ENCODE results near the gene MSI2.
A peak's percentile ranks its signal among the peaks of the same experiment; 100 is the strongest.

Gene MSI2

GRCh38 chr17:57393368-57393767 is 137.0 kb downstream of the MSI2 start:
- Histone ChIP-seq H3K4me1 (ENCODE audit: control insufficient read depth in 2 of 2, insufficient read depth in 1 of 2, low read depth in 1 of 2, low read length in 2 of 2) (peaks cover 13 to 25% of the 10 kb centered on the region in 2 donors), H2BK120ac (ENCODE audit: low read depth, low read length) (no peak overlapping the region), H3K9ac (ENCODE audit: low read depth, low read length, poor library complexity) (no peak overlapping the region), H3K4me3 (ENCODE audit: low read length in 2 of 2) (no peak overlapping the region), H2BK12ac (ENCODE audit: low read length) (no peak overlapping the region), H3K79me1 (ENCODE audit: low read depth, low read length) (peaks cover 2% of the 10 kb centered on the region), H2AK5ac (ENCODE audit: low read depth, low read length) (no peak overlapping the region), H2AFZ (ENCODE audit: low read length) (no peak overlapping the region), H2BK5ac (ENCODE audit: low read length) (no peak overlapping the region), H3K27me3 (ENCODE audit: control insufficient read depth in 3 of 3, insufficient read depth in 3 of 3, low read depth in 1 of 3, low read length in 3 of 3) (no peaks in the 10 kb centered on the region), H3K27ac (replicated peaks; ENCODE audit: low read length) (no peak overlapping the region), H3K4me2 (ENCODE audit: insufficient read depth, low read length, poor library complexity, severe bottlenecking) (no peak overlapping the region), H3K14ac (ENCODE audit: low read length) (no peak overlapping the region), H3K18ac (ENCODE audit: low read length) (no peak overlapping the region), H2BK15ac (ENCODE audit: low read length) (no peak overlapping the region), H3K9me3 (replicated peaks in 1 of 2; ENCODE audit: control insufficient read depth in 2 of 2, insufficient read depth in 1 of 2, low read depth in 1 of 2, low read length in 2 of 2) (peaks cover 4 to 29% of the 10 kb centered on the region in 2 donors), H3K36me3 (replicated peaks in 1 of 2; ENCODE audit: control insufficient read depth in 2 of 2, insufficient read depth in 2 of 2, low read length in 2 of 2) (peaks cover 1 to 32% of the 10 kb centered on the region in 2 donors), H4K91ac (ENCODE audit: low read depth, low read length, poor library complexity) (no peak overlapping the region), H3K4ac (ENCODE audit: low read length) (no peak overlapping the region), H3K23ac (ENCODE audit: low read depth, low read length, poor library complexity) (no peak overlapping the region), H4K8ac (ENCODE audit: low read depth, low read length) (no peak overlapping the region)
- no CpG with 5 or more reads among the region's 6 CpGs for WGBS, 2 donors (ENCODE audit: extremely low coverage in 2 of 2, insufficient read length in 2 of 2, insufficient replicate concordance in 1 of 2)
- DNase-seq (ENCODE audit: low spot score): no peak

GRCh38 chr17:57394375-57394774 is 138.1 kb downstream of the MSI2 start:
- H3K36me3 ChIP-seq (replicated peaks in 1 of 2; ENCODE audit: control insufficient read depth in 2 of 2, insufficient read depth in 2 of 2, low read length in 2 of 2): peaks cover 1 to 32% of the 10 kb centered on the region in 2 donors
- H2BK120ac ChIP-seq (ENCODE audit: low read depth, low read length): no peak overlapping the region
- DNase-seq (ENCODE audit: low spot score): no peak
- no peak overlapping the region for H2AFZ ChIP-seq (ENCODE audit: low read length)
- no peak overlapping the region for H3K4me2 ChIP-seq (ENCODE audit: insufficient read depth, low read length, poor library complexity, severe bottlenecking)
- no peak overlapping the region for H2BK12ac ChIP-seq (ENCODE audit: low read length)
- H3K27ac ChIP-seq (replicated peaks; ENCODE audit: low read length): no peak overlapping the region
- peaks cover 2% of the 10 kb centered on the region for H3K79me1 ChIP-seq (ENCODE audit: low read depth, low read length)
- H3K4me1 ChIP-seq (ENCODE audit: control insufficient read depth in 2 of 2, insufficient read depth in 1 of 2, low read depth in 1 of 2, low read length in 2 of 2): peaks cover 13 to 25% of the 10 kb centered on the region in 2 donors
- H4K8ac ChIP-seq (ENCODE audit: low read depth, low read length): no peak overlapping the region
- no peak overlapping the region for H2AK5ac ChIP-seq (ENCODE audit: low read depth, low read length)
- WGBS, 2 donors (ENCODE audit: extremely low coverage in 2 of 2, insufficient read length in 2 of 2, insufficient replicate concordance in 1 of 2): no CpG with 5 or more reads among the region's 2 CpGs
- H3K27me3 ChIP-seq (ENCODE audit: control insufficient read depth in 3 of 3, insufficient read depth in 3 of 3, low read depth in 1 of 3, low read length in 3 of 3): no peaks in the 10 kb centered on the region
- no peak overlapping the region for H2BK15ac ChIP-seq (ENCODE audit: low read length)
- no peak overlapping the region for H3K23ac ChIP-seq (ENCODE audit: low read depth, low read length, poor library complexity)
- no peak overlapping the region for H3K9ac ChIP-seq (ENCODE audit: low read depth, low read length, poor library complexity)
- H3K4me3 ChIP-seq (ENCODE audit: low read length in 2 of 2): no peak overlapping the region
- H4K91ac ChIP-seq (ENCODE audit: low read depth, low read length, poor library complexity): no peak overlapping the region
- H3K14ac ChIP-seq (ENCODE audit: low read length): no peak overlapping the region
- H2BK5ac ChIP-seq (ENCODE audit: low read length): no peak overlapping the region
- H3K18ac ChIP-seq (ENCODE audit: low read length): no peak overlapping the region
- H3K4ac ChIP-seq (ENCODE audit: low read length): no peak overlapping the region
- peaks cover 4 to 29% of the 10 kb centered on the region in 2 donors for H3K9me3 ChIP-seq (replicated peaks in 1 of 2; ENCODE audit: control insufficient read depth in 2 of 2, insufficient read depth in 1 of 2, low read depth in 1 of 2, low read length in 2 of 2)

- Histone ChIP-seq H4K91ac (ENCODE audit: low read depth, low read length, poor library complexity) (no peak overlapping the region), H3K4me3 (ENCODE audit: low read length in 2 of 2) (no peak overlapping the region), H3K27ac (replicated peaks; ENCODE audit: low read length) (no peak overlapping the region), H3K4ac (ENCODE audit: low read length) (no peak overlapping the region), H3K23ac (ENCODE audit: low read depth, low read length, poor library complexity) (no peak overlapping the region), H3K9ac (ENCODE audit: low read depth, low read length, poor library complexity) (no peak overlapping the region), H4K8ac (ENCODE audit: low read depth, low read length) (no peak overlapping the region), H3K79me1 (ENCODE audit: low read depth, low read length) (peaks cover 2% of the 10 kb centered on the region), H3K9me3 (replicated peaks in 1 of 2; ENCODE audit: control insufficient read depth in 2 of 2, insufficient read depth in 1 of 2, low read depth in 1 of 2, low read length in 2 of 2) (peaks cover 4 to 29% of the 10 kb centered on the region in 2 donors), H3K27me3 (ENCODE audit: control insufficient read depth in 3 of 3, insufficient read depth in 3 of 3, low read depth in 1 of 3, low read length in 3 of 3) (no peaks in the 10 kb centered on the region), H2AFZ (ENCODE audit: low read length) (no peak overlapping the region), H2AK5ac (ENCODE audit: low read depth, low read length) (no peak overlapping the region), H3K18ac (ENCODE audit: low read length) (no peak overlapping the region), H3K4me2 (ENCODE audit: insufficient read depth, low read length, poor library complexity, severe bottlenecking) (no peak overlapping the region), H2BK12ac (ENCODE audit: low read length) (no peak overlapping the region), H2BK15ac (ENCODE audit: low read length) (no peak overlapping the region), H3K4me1 (ENCODE audit: control insufficient read depth in 2 of 2, insufficient read depth in 1 of 2, low read depth in 1 of 2, low read length in 2 of 2) (peaks cover 18 to 31% of the 10 kb centered on the region in 2 donors), H2BK5ac (ENCODE audit: low read length) (no peak overlapping the region), H2BK120ac (ENCODE audit: low read depth, low read length) (no peak overlapping the region), H3K14ac (ENCODE audit: low read length) (no peak overlapping the region), H3K36me3 (replicated peaks in 1 of 2; ENCODE audit: control insufficient read depth in 2 of 2, insufficient read depth in 2 of 2, low read length in 2 of 2) (peaks cover 1 to 31% of the 10 kb centered on the region in 2 donors)
- WGBS, 2 donors (ENCODE audit: extremely low coverage in 2 of 2, insufficient read length in 2 of 2, insufficient replicate concordance in 1 of 2): no CpG with 5 or more reads among the region's 2 CpGs
- no peak for DNase-seq (ENCODE audit: low spot score)
Measured at GRCh38 chr17:57395721-57396321, 139.5 kb downstream of the MSI2 start.

GRCh38 chr17:57396511-57396921 is 140.2 kb downstream of the MSI2 start:
- H3K23ac ChIP-seq (ENCODE audit: low read depth, low read length, poor library complexity): no peak overlapping the region
- no peak overlapping the region for H3K4me3 ChIP-seq (ENCODE audit: low read length in 2 of 2)
- H3K18ac ChIP-seq (ENCODE audit: low read length): peak overlapping the region; percentile 24
- H3K9ac ChIP-seq (ENCODE audit: low read depth, low read length, poor library complexity): no peak overlapping the region
- DNase-seq (ENCODE audit: low spot score): no peak
- H2BK120ac ChIP-seq (ENCODE audit: low read depth, low read length): no peak overlapping the region
- no peak overlapping the region for H2BK12ac ChIP-seq (ENCODE audit: low read length)
- H2AFZ ChIP-seq (ENCODE audit: low read length): no peak overlapping the region
- H2BK5ac ChIP-seq (ENCODE audit: low read length): no peak overlapping the region
- no peak overlapping the region for H2AK5ac ChIP-seq (ENCODE audit: low read depth, low read length)
- WGBS, 2 donors (ENCODE audit: extremely low coverage in 2 of 2, insufficient read length in 2 of 2, insufficient replicate concordance in 1 of 2): no CpG with 5 or more reads among the region's 8 CpGs
- H3K4ac ChIP-seq (ENCODE audit: low read length): no peak overlapping the region
- H3K4me2 ChIP-seq (ENCODE audit: insufficient read depth, low read length, poor library complexity, severe bottlenecking): no peak overlapping the region
- no peak overlapping the region for H3K27ac ChIP-seq (replicated peaks; ENCODE audit: low read length)
- peaks cover 4 to 27% of the 10 kb centered on the region in 2 donors for H3K9me3 ChIP-seq (replicated peaks in 1 of 2; ENCODE audit: control insufficient read depth in 2 of 2, insufficient read depth in 1 of 2, low read depth in 1 of 2, low read length in 2 of 2)
- no peak overlapping the region for H3K14ac ChIP-seq (ENCODE audit: low read length)
- H4K8ac ChIP-seq (ENCODE audit: low read depth, low read length): no peak overlapping the region
- H3K4me1 ChIP-seq (ENCODE audit: control insufficient read depth in 2 of 2, insufficient read depth in 1 of 2, low read depth in 1 of 2, low read length in 2 of 2): peaks cover 21 to 32% of the 10 kb centered on the region in 2 donors
- H3K27me3 ChIP-seq (ENCODE audit: control insufficient read depth in 3 of 3, insufficient read depth in 3 of 3, low read depth in 1 of 3, low read length in 3 of 3): no peaks in the 10 kb centered on the region
- no peak overlapping the region for H4K91ac ChIP-seq (ENCODE audit: low read depth, low read length, poor library complexity)
- H3K36me3 ChIP-seq (replicated peaks in 1 of 2; ENCODE audit: control insufficient read depth in 2 of 2, insufficient read depth in 2 of 2, low read length in 2 of 2): peaks cover 1 to 32% of the 10 kb centered on the region in 2 donors
- H3K79me1 ChIP-seq (ENCODE audit: low read depth, low read length): peaks cover 2% of the 10 kb centered on the region
- no peak overlapping the region for H2BK15ac ChIP-seq (ENCODE audit: low read length)

Data from neuronal stem cell (in vitro differentiated cells).